HepG2 (cell line): ENCODE measurements around the gene IFI35. TPM values are rescaled to one million over a fixed set of nuclear protein-coding genes. Genes with fewer than 3 reads are reported as not detected.

Experiments used
- CHD4 ChIP-seq: fragments of 200-600 bp; sonication (generic); IDR thresholded peaks from 2 replicates; pipeline ENCODE4 v1.7.0; 2017; ENCODE audit warnings: mild to moderate bottlenecking, low read length, borderline replicate concordance
- FOSL2 ChIP-seq: sonication (generic); formaldehyde crosslinking; IDR thresholded peaks from 2 replicates; pipeline ENCODE4 v1.4.0; 2020; ENCODE audit warnings: missing genetic modification reagents
- GABPB1 ChIP-seq: IDR thresholded peaks from 2 replicates; pipeline ENCODE4 v1.6.1; 2016; ENCODE audit warnings: mild to moderate bottlenecking, missing genetic modification reagents, moderate library complexity, missing compliant biosample characterization
- HNRNPK ChIP-seq: fragments of 200-400 bp; formaldehyde crosslinking; IDR thresholded peaks from 2 replicates; pipeline ENCODE4 v1.6.1; 2018; ENCODE audit warnings: low read length, low read depth, moderate library complexity, mild to moderate bottlenecking; ENCODE audit not compliant: poor library complexity, severe bottlenecking
- KLF13 ChIP-seq: sonication (generic); formaldehyde crosslinking; IDR thresholded peaks from 2 replicates; pipeline ENCODE4 v1.4.0; 2020; ENCODE audit warnings: mild to moderate bottlenecking, missing genetic modification reagents
- RBAK ChIP-seq: sonication (generic); formaldehyde crosslinking; IDR thresholded peaks from 2 replicates; pipeline ENCODE4 v1.5.1; 2020; ENCODE audit warnings: mild to moderate bottlenecking, missing genetic modification reagents
- RBFOX2 ChIP-seq: fragments of 200-400 bp; formaldehyde crosslinking; IDR thresholded peaks from 2 replicates; pipeline ENCODE4 v1.6.1; 2017; ENCODE audit warnings: low read depth, mild to moderate bottlenecking, low read length
- SP4 ChIP-seq: sonication (generic); formaldehyde crosslinking; IDR thresholded peaks from 2 replicates; pipeline ENCODE4 v1.8.1; 2023; ENCODE audit warnings: mild to moderate bottlenecking, missing genetic modification reagents
- WIZ ChIP-seq: sonication (generic); formaldehyde crosslinking; IDR thresholded peaks from 2 replicates; pipeline ENCODE4 v1.5.1; 2020; ENCODE audit warnings: mild to moderate bottlenecking, missing genetic modification reagents
- ZIK1 ChIP-seq: sonication (generic); formaldehyde crosslinking; IDR thresholded peaks from 2 replicates; pipeline ENCODE4 v1.5.0; 2020; ENCODE audit warnings: mild to moderate bottlenecking, low read depth, missing genetic modification reagents, borderline replicate concordance
- ZNF367 ChIP-seq: sonication (generic); formaldehyde crosslinking; IDR thresholded peaks from 2 replicates; pipeline ENCODE4 v1.4.0; 2020; ENCODE audit warnings: missing genetic modification reagents, borderline replicate concordance
- ZNF562 ChIP-seq: sonication (generic); formaldehyde crosslinking; IDR thresholded peaks from 2 replicates; pipeline ENCODE4 v1.8.0; 2022; ENCODE audit warnings: missing genetic modification reagents, borderline replicate concordance
- polyA plus RNA-seq, 8 experiments: library from polyadenylated mRNA; depleted of rRNA in 3 of 8; stranded (reverse) in 7 of 8; unstranded in 1 of 8; fragments of >200 nt; fragmentation: Illumina TruSeq in 4 of 8; extraction: Trizol in 4 of 8; gene quantifications; 2 replicates each; pipeline versions ENCODE4 v1.2.1 to v1.2.3, GENCODE V29; 2011 to 2016; ENCODE audit warnings: low read depth in 4 of 8, missing spikeins in 1 of 8, mixed read lengths in 1 of 8; ENCODE audit not compliant: insufficient read depth in 1 of 8
- total RNA-seq, 5 experiments: library from RNA; depleted of rRNA; stranded (reverse); fragments of >200 nt; fragmentation: Illumina TruSeq; extraction: Trizol; gene quantifications; 2 replicates each; pipeline ENCODE4 v1.2.3, GENCODE V29; 2016; ENCODE audit warnings: low read depth in 1 of 5
- TF ChIP-seq, protein P1 (sequence below): sonication (generic); formaldehyde crosslinking; IDR thresholded peaks from 2 replicates; pipeline ENCODE4 v1.5.0; 2020; ENCODE audit warnings: mild to moderate bottlenecking, missing genetic modification reagents, borderline replicate concordance
- TF ChIP-seq, protein P2 (sequence below): sonication (generic); formaldehyde crosslinking; conservative IDR thresholded peaks from 2 replicates; pipeline ENCODE4 v1.8.0; 2022; ENCODE audit warnings: missing genetic modification reagents
- TF ChIP-seq, protein P3 (sequence below), 2 experiments: sonication (generic) in 1 of 2; formaldehyde crosslinking in 1 of 2; IDR thresholded peaks; 2 replicates each; pipeline versions ENCODE4 v1.4.0 to v1.6.1; 2018 to 2020; ENCODE audit warnings: missing genetic modification reagents in 2 of 2, borderline replicate concordance in 1 of 2, low read depth in 1 of 2, mild to moderate bottlenecking in 1 of 2, missing biosample characterization in 1 of 2
- TF ChIP-seq, protein P4 (sequence below): sonication (generic); formaldehyde crosslinking; IDR thresholded peaks from 2 replicates; pipeline ENCODE4 v1.4.0; 2020; ENCODE audit warnings: missing genetic modification reagents, borderline replicate concordance

The IFI35 gene
- total and polyA plus RNA-seq, 2 of the 13 experiments (the other 11 are each of a cell fraction or from before 2014, with no cell fraction given): 28.9 to 38.1 TPM

DNA sequence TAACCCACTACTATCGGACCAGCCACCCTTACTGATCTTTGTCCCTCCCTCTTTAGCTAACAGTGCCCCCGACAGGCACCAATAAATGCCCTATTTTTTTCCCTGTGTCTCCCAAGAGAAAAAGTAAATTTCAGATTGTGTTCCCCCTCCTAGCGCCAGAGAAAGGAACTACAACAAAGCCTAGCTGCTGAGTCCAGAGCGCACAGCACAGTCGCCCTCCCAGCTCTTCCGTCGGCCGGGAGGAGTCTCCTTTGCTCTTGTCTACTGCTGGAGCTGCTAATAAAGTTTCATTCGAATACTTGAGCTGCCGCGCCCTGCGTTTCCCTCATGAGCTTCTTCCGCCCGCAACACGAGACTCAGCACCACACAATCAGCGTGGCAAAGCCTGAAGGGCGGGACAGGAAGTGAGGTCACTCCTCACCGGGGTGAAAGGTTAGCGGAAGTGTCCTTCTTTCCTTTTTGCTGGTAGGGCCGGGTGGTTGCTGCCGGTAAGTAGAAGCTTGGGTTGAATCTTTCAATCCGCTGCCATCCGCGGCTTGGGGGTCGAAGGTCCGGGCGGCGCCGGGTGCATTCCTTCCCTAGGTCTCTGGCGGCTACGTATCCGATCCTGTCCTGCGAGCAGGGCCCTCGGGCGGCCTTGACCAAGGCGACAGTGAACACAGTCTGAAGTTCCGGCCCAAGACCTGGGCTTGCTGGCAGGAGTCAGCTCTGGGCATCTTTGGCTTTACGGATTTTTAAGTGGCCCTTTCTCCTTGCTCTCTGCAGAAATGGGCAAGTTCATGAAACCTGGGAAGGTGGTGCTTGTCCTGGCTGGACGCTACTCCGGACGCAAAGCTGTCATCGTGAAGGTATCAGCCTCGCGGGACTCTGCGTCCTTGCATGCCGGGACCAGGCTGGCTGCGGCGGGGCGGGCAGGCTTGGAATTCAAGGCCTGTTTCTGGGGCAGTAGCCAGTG is 8.3 kb upstream of the IFI35 start, which contains the start of gene RPL27 (continued):
- TF ChIP-seq, protein P1, sequence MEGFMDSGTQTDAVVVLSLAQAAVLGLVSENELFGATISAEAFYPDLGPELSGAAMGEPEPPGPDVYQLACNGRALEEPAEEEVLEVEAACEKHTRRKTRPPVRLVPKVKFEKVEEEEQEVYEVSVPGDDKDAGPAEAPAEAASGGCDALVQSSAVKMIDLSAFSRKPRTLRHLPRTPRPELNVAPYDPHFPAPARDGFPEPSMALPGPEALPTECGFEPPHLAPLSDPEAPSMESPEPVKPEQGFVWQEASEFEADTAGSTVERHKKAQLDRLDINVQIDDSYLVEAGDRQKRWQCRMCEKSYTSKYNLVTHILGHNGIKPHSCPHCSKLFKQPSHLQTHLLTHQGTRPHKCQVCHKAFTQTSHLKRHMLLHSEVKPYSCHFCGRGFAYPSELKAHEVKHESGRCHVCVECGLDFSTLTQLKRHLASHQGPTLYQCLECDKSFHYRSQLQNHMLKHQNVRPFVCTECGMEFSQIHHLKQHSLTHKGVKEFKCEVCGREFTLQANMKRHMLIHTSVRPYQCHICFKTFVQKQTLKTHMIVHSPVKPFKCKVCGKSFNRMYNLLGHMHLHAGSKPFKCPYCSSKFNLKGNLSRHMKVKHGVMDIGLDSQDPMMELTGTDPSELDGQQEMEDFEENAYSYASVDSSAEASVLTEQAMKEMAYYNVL (CRISPR knock-in tag): peak; percentile 87; the same call in 1 of the 2 replicates
- TF ChIP-seq, protein P2, sequence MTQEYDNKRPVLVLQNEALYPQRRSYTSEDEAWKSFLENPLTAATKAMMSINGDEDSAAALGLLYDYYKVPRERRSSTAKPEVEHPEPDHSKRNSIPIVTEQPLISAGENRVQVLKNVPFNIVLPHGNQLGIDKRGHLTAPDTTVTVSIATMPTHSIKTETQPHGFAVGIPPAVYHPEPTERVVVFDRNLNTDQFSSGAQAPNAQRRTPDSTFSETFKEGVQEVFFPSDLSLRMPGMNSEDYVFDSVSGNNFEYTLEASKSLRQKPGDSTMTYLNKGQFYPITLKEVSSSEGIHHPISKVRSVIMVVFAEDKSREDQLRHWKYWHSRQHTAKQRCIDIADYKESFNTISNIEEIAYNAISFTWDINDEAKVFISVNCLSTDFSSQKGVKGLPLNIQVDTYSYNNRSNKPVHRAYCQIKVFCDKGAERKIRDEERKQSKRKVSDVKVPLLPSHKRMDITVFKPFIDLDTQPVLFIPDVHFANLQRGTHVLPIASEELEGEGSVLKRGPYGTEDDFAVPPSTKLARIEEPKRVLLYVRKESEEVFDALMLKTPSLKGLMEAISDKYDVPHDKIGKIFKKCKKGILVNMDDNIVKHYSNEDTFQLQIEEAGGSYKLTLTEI (CRISPR knock-in tag): no peak
- TF ChIP-seq, protein P3, sequence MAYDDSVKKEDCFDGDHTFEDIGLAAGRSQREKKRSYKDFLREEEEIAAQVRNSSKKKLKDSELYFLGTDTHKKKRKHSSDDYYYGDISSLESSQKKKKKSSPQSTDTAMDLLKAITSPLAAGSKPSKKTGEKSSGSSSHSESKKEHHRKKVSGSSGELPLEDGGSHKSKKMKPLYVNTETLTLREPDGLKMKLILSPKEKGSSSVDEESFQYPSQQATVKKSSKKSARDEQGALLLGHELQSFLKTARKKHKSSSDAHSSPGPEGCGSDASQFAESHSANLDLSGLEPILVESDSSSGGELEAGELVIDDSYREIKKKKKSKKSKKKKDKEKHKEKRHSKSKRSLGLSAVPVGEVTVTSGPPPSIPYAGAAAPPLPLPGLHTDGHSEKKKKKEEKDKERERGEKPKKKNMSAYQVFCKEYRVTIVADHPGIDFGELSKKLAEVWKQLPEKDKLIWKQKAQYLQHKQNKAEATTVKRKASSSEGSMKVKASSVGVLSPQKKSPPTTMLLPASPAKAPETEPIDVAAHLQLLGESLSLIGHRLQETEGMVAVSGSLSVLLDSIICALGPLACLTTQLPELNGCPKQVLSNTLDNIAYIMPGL (CRISPR knock-in tag; IDR thresholded peaks at IDR 0.05; ENCODE audit: borderline replicate concordance in 1 of 2, low read depth in 1 of 2): peak; percentile 97
- TF ChIP-seq WIZ (CRISPR knock-in tag): peak; percentile 86; the same call in 1 of the 2 replicates
- TF ChIP-seq ZNF562 (CRISPR knock-in tag): no peak
- peak; percentile 91 for TF ChIP-seq ZIK1 (CRISPR knock-in tag)
- TF ChIP-seq CHD4: no peak
- TF ChIP-seq HNRNPK: no peak
- peak; percentile 64; the same call in 1 of the 2 replicates for TF ChIP-seq KLF13 (CRISPR knock-in tag)
- TF ChIP-seq, protein P4, sequence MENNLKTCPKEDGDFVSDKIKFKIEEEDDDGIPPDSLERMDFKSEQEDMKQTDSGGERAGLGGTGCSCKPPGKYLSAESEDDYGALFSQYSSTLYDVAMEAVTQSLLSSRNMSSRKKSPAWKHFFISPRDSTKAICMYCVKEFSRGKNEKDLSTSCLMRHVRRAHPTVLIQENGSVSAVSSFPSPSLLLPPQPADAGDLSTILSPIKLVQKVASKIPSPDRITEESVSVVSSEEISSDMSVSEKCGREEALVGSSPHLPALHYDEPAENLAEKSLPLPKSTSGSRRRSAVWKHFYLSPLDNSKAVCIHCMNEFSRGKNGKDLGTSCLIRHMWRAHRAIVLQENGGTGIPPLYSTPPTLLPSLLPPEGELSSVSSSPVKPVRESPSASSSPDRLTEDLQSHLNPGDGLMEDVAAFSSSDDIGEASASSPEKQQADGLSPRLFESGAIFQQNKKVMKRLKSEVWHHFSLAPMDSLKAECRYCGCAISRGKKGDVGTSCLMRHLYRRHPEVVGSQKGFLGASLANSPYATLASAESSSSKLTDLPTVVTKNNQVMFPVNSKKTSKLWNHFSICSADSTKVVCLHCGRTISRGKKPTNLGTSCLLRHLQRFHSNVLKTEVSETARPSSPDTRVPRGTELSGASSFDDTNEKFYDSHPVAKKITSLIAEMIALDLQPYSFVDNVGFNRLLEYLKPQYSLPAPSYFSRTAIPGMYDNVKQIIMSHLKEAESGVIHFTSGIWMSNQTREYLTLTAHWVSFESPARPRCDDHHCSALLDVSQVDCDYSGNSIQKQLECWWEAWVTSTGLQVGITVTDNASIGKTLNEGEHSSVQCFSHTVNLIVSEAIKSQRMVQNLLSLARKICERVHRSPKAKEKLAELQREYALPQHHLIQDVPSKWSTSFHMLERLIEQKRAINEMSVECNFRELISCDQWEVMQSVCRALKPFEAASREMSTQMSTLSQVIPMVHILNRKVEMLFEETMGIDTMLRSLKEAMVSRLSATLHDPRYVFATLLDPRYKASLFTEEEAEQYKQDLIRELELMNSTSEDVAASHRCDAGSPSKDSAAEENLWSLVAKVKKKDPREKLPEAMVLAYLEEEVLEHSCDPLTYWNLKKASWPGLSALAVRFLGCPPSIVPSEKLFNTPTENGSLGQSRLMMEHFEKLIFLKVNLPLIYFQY: peak; percentile 75
- TF ChIP-seq RBAK (CRISPR knock-in tag): peak; percentile 81; the same call in 1 of the 2 replicates
- TF ChIP-seq RBFOX2: peak; percentile 90
- peak; percentile 86 for TF ChIP-seq FOSL2 (CRISPR knock-in tag)
- TF ChIP-seq ZNF367 (CRISPR knock-in tag): no peak; the same call in none of the 2 replicates
- peak; percentile 99 for TF ChIP-seq GABPB1 (CRISPR knock-in tag)
- peak; percentile 98 for TF ChIP-seq SP4
